ENCODE data around the gene LYPD6.

- TF ChIP-seq CTCF (conservative IDR thresholded peaks at IDR 0.05; ENCODE audit: low read depth, low read length) (no peak), EZH2 (IDR thresholded peaks at IDR 0.05; ENCODE audit: borderline replicate concordance, low read depth, low read length, poor library complexity, severe bottlenecking) (no peak)
These were observed 135.5 kb downstream of the LYPD6 start for GRCh38 chr2:149465873-149466272.
